Measurements from ENCODE around the gene PCYT1A. TPM values are rescaled to one million over a fixed set of nuclear protein-coding genes. Genes with fewer than 3 reads are reported as not detected.

PCYT1A gene
- total RNA-seq, 1 experiment from 2014 or later: 52.2 TPM

DNA sequence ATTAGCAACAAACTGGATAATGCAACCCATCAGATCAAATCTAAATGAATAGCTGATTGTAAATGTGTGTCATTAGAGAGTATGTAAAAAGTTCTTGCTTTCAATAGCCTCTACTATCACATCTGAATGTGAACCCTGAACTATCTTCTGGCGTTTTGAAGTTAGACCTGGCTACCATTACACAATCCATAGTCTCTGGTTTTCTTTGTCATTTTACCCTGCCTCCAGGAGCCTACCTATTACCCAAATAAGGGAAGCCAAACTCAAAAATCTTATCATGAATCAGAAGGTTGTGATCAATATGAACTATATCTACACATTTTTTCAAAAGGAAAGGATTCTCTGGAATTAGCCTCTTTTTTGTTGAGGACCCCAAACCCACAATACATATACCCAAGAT, 31.8 kb downstream of the PCYT1A start:
- Histone ChIP-seq H3K27me3 (replicated peaks; ENCODE audit: control insufficient read depth, insufficient read depth, low read length) (no peaks in the 10 kb centered on the region), H3K9me3 (no peaks in the 10 kb centered on the region), H3K4me3 (ENCODE audit: low read depth, low read length) (no peak overlapping the region), H3K4me1 (no peaks in the 10 kb centered on the region), H3K36me3 (ENCODE audit: control insufficient read depth, insufficient read depth, low read length) (no peaks in the 10 kb centered on the region; the same call in 1 of the 2 replicates)
- no peaks in the 10 kb centered on the region for H3K4me1 Mint-ChIP-seq (ENCODE audit: low read depth, unreplicated experiment)
- ChIA-PET POLR2A (no interaction called here), CTCF (interaction anchor here (1.0 kb wide), 1 partner anchor 267 kb away, joined by 3 read pairs; no protein-coding TSS in a partner anchor)
- TF ChIP-seq, protein P1, sequence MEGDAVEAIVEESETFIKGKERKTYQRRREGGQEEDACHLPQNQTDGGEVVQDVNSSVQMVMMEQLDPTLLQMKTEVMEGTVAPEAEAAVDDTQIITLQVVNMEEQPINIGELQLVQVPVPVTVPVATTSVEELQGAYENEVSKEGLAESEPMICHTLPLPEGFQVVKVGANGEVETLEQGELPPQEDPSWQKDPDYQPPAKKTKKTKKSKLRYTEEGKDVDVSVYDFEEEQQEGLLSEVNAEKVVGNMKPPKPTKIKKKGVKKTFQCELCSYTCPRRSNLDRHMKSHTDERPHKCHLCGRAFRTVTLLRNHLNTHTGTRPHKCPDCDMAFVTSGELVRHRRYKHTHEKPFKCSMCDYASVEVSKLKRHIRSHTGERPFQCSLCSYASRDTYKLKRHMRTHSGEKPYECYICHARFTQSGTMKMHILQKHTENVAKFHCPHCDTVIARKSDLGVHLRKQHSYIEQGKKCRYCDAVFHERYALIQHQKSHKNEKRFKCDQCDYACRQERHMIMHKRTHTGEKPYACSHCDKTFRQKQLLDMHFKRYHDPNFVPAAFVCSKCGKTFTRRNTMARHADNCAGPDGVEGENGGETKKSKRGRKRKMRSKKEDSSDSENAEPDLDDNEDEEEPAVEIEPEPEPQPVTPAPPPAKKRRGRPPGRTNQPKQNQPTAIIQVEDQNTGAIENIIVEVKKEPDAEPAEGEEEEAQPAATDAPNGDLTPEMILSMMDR (IDR thresholded peaks at IDR 0.05; ENCODE audit: insufficient read depth in 1 of 2, low read depth in 1 of 2, low read length in 1 of 2, severe bottlenecking in 1 of 2, unreplicated experiment in 1 of 2): no peak
- no peak for DNase-seq
- intact Hi-C loops (cut with micrococcal nuclease; ENCODE audit: unreplicated experiment): loop anchor here (10.0 kb wide), 1 partner anchor 189 kb away; no protein-coding TSS in a partner anchor
- H3K4me3 Mint-ChIP-seq (ENCODE audit: unreplicated experiment): no peak overlapping the region
- H3K27me3 Mint-ChIP-seq (ENCODE audit: insufficient read depth, unreplicated experiment): no peaks in the 10 kb centered on the region
- H3K27ac Mint-ChIP-seq (ENCODE audit: unreplicated experiment): no peak overlapping the region
- H3K9me3 Mint-ChIP-seq (ENCODE audit: unreplicated experiment): no peaks in the 10 kb centered on the region
- H3K36me3 Mint-ChIP-seq (ENCODE audit: insufficient read depth, unreplicated experiment): peaks cover 29% of the 10 kb centered on the region
- no TSS peak for BruUV-seq (replicated peaks)

DNA sequence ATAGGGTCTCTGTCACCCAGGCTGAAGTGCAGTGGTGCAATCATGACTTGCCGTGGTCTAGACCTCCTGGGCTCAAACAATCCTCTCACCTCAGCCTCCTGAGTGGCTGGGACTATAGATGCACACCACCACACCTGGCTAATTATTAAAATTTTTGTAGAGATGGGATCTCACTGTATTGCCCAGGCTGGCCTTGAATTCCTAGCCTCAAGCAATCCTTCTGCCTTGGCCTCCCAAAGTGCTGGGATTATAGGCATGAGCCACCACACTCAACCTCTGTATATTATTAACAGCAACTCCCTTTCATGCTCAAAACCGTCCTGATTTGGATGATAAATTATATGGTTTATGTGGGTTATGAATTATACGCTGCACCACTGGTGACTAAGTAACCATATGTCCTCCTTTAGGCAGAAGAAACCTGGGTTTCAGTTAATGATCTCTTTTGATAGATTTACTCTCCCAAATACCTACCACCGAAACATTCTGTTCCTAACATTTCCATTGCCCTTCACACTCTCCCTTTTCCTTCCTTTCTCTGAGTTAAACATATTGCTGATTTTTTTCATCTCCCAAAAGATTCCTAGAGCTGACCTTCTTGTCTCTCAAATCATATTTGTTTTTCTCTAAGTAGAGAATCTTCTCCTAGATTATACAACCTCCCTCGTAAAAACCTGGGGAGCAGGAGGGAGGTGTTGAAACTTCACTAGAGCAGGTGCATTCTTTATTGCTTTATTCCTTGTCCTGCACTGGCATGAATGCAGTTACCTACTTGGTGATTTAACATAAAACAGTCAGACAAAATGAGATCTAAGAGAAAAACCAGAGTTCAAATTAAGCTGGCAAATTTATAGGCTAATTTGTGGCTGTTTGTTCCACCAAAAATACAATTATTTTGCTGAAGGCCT, 32.9 kb downstream of the PCYT1A start:
- Mint-ChIP-seq H3K4me3 (ENCODE audit: unreplicated experiment) (no peak overlapping the region), H3K9me3 (ENCODE audit: unreplicated experiment) (no peaks in the 10 kb centered on the region), H3K4me1 (ENCODE audit: low read depth, unreplicated experiment) (no peaks in the 10 kb centered on the region), H3K27me3 (ENCODE audit: insufficient read depth, unreplicated experiment) (no peaks in the 10 kb centered on the region), H3K36me3 (ENCODE audit: insufficient read depth, unreplicated experiment) (peaks cover 25% of the 10 kb centered on the region), H3K27ac (ENCODE audit: unreplicated experiment) (no peak overlapping the region)
- intact Hi-C loops (cut with micrococcal nuclease; ENCODE audit: unreplicated experiment): loop anchor here (10.0 kb wide), 1 partner anchor 190 kb away; no protein-coding TSS in a partner anchor
- BruUV-seq (replicated peaks): no TSS peak
- no peak for DNase-seq
- TF ChIP-seq, protein P1 (IDR thresholded peaks at IDR 0.05; ENCODE audit: insufficient read depth in 1 of 2, low read depth in 1 of 2, low read length in 1 of 2, severe bottlenecking in 1 of 2, unreplicated experiment in 1 of 2): no peak
- ChIA-PET POLR2A (no interaction called here), CTCF (interaction anchor here (1.0 kb wide), 1 partner anchor 268 kb away, joined by 3 read pairs; no protein-coding TSS in a partner anchor)
- Histone ChIP-seq H3K36me3 (ENCODE audit: control insufficient read depth, insufficient read depth, low read length) (no peaks in the 10 kb centered on the region; the same call in 1 of the 2 replicates), H3K27me3 (replicated peaks; ENCODE audit: control insufficient read depth, insufficient read depth, low read length) (no peaks in the 10 kb centered on the region), H3K4me3 (ENCODE audit: low read depth, low read length) (no peak overlapping the region), H3K4me1 (no peaks in the 10 kb centered on the region), H3K9me3 (no peaks in the 10 kb centered on the region)

DNA sequence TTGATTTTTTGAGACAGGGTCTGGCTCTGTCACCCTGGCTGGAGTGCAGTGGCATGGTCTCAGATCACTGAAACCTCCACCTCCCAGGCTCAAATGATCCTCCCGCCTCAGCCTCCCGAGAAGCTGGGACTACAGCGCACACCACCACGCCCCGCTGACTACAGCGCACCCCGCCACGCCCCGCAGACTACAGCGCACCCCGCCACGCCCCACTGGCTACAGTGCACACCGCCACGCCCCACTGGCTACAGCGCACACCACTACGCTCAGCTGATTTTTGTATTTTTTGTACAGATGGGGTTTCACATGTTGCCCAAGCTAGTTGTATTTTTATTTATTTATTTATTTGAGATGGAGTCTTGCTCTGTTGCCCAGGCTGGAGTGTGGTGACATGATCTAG, 35.6 kb downstream of the PCYT1A start:
- H3K36me3 Mint-ChIP-seq (ENCODE audit: insufficient read depth, unreplicated experiment): peaks cover 35% of the 10 kb centered on the region
- no peaks in the 10 kb centered on the region for H3K9me3 ChIP-seq
- no peak overlapping the region for H3K27ac Mint-ChIP-seq (ENCODE audit: unreplicated experiment)
- BruUV-seq (replicated peaks): no TSS peak
- peaks cover 1% of the 10 kb centered on the region for H3K36me3 ChIP-seq (ENCODE audit: control insufficient read depth, insufficient read depth, low read length)
- H3K27me3 Mint-ChIP-seq (ENCODE audit: insufficient read depth, unreplicated experiment): no peaks in the 10 kb centered on the region
- no peak overlapping the region for H3K4me3 ChIP-seq (ENCODE audit: low read depth, low read length)
- ChIA-PET POLR2A (no interaction called here), CTCF (no interaction called here)
- no peaks in the 10 kb centered on the region for H3K27me3 ChIP-seq (replicated peaks; ENCODE audit: control insufficient read depth, insufficient read depth, low read length)
- H3K4me1 Mint-ChIP-seq (ENCODE audit: low read depth, unreplicated experiment): no peaks in the 10 kb centered on the region
- no peak for DNase-seq
- no peaks in the 10 kb centered on the region for H3K9me3 Mint-ChIP-seq (ENCODE audit: unreplicated experiment)
- no peaks in the 10 kb centered on the region for H3K4me1 ChIP-seq
- no peak overlapping the region for H3K4me3 Mint-ChIP-seq (ENCODE audit: unreplicated experiment)
- TF ChIP-seq, protein P1 (IDR thresholded peaks at IDR 0.05; ENCODE audit: insufficient read depth in 1 of 2, low read depth in 1 of 2, low read length in 1 of 2, severe bottlenecking in 1 of 2, unreplicated experiment in 1 of 2): no peak
- intact Hi-C loops (cut with micrococcal nuclease; ENCODE audit: unreplicated experiment): loop anchor here (10.0 kb wide), 1 partner anchor 193 kb away; no protein-coding TSS in a partner anchor

Measured in Caco-2 (cell line).